GM23248 (cell line): ENCODE data around the gene ABR. TPM values are rescaled to one million over a fixed set of nuclear protein-coding genes. Genes with fewer than 3 reads are reported as not detected.
"Not testable (repeated sequence)": the region's sequence is repeated elsewhere in the genome, so short reads cannot be mapped to it uniquely, and the experiment has no call there.

Experiments used
- DNase-seq: peaks from one replicate; pipeline ENCODE4 v3.0.0-alpha.2; 2015
- H2AFZ ChIP-seq: fragments of 200-600 bp; sonication (generic); 2 replicates; pipeline ENCODE4 v1.6.1; 2016; ENCODE audit warnings: antibody characterized with exemption
- H3F3A ChIP-seq: fragments of 200-600 bp; sonication (generic); 2 replicates; pipeline ENCODE4 v1.6.1; 2016; ENCODE audit warnings: mild to moderate bottlenecking, antibody characterized with exemption, mixed run types; ENCODE audit not compliant: insufficient read depth
- H3K27ac ChIP-seq: fragments of 200-600 bp; sonication (generic); 2 replicates; pipeline ENCODE4 v1.5.1; 2016; ENCODE audit warnings: mild to moderate bottlenecking
- H3K27me3 ChIP-seq: fragments of 200-600 bp; sonication (generic); replicated peaks from 2 replicates; pipeline ENCODE4 v1.6.1; 2016; ENCODE audit warnings: mild to moderate bottlenecking; ENCODE audit not compliant: insufficient read depth
- H3K36me3 ChIP-seq: fragments of 200-600 bp; sonication (generic); 2 replicates; pipeline ENCODE4 v1.6.1; 2016; ENCODE audit warnings: low read depth, mild to moderate bottlenecking
- H3K4me1 ChIP-seq: fragments of 200-600 bp; sonication (generic); 2 replicates; pipeline ENCODE4 v1.6.1; 2016; ENCODE audit warnings: mild to moderate bottlenecking; ENCODE audit not compliant: insufficient read depth
- H3K4me2 ChIP-seq: fragments of 200-600 bp; sonication (generic); one replicate; pipeline ENCODE4 v1.6.1; 2016; ENCODE audit warnings: mild to moderate bottlenecking; ENCODE audit not compliant: unreplicated experiment
- H3K4me3 ChIP-seq: fragments of 200-600 bp; sonication (generic); 2 replicates; pipeline ENCODE4 v1.5.1; 2016; ENCODE audit warnings: mild to moderate bottlenecking
- H3K79me2 ChIP-seq: fragments of 200-600 bp; sonication (generic); 2 replicates; pipeline ENCODE4 v1.6.1; 2016; ENCODE audit warnings: mild to moderate bottlenecking; ENCODE audit not compliant: insufficient read depth
- H3K9ac ChIP-seq: fragments of 200-600 bp; sonication (generic); 2 replicates; pipeline ENCODE4 v1.6.1; 2016; ENCODE audit warnings: mild to moderate bottlenecking
- H3K9me2 ChIP-seq: fragments of 200-600 bp; sonication (generic); 2 replicates; pipeline ENCODE4 v1.6.1; 2016; ENCODE audit warnings: mixed run types, mild to moderate bottlenecking, moderate library complexity; ENCODE audit not compliant: insufficient read depth
- H3K9me3 ChIP-seq: fragments of 200-600 bp; sonication (generic); one replicate; pipeline ENCODE4 v1.6.1; 2017; ENCODE audit warnings: low read depth
- H4K20me1 ChIP-seq: fragments of 200-600 bp; sonication (generic); 2 replicates; pipeline ENCODE4 v1.6.0; 2016; ENCODE audit not compliant: insufficient read depth
- EZH2 ChIP-seq: fragments of 200-600 bp; sonication (generic); IDR thresholded peaks from 2 replicates; pipeline ENCODE4 v1.6.1; 2018; ENCODE audit warnings: antibody characterized with exemption, mild to moderate bottlenecking; ENCODE audit not compliant: insufficient read depth, poor library complexity, severe bottlenecking
- EZH2phosphoT487 ChIP-seq: fragments of 200-600 bp; sonication (generic); IDR thresholded peaks from 2 replicates; pipeline ENCODE4 v1.6.1; 2018; ENCODE audit warnings: antibody characterized with exemption, moderate library complexity, mild to moderate bottlenecking, low read depth; ENCODE audit not compliant: insufficient read depth
- WGBS, 2 experiments: methylation state at CpG; one replicate each; pipeline ENCODE4 v1.1.6; 2015 to 2017; ENCODE audit warnings: low lambda C conversion rate in 2 of 2, low coverage in 1 of 2; ENCODE audit errors: missing lambda C conversion rate in 2 of 2; 5-methylcytosine and 5-hydroxymethylcytosine counted together
- in situ Hi-C: fragments of 300-500 bp; cut with MboI; formaldehyde crosslinking; loops from 2 replicates; pipeline ENCODE4 v1.15.0; 2020
- polyA plus RNA-seq: library from polyadenylated mRNA; unstranded; fragments of >200 nt; fragmentation: Nextera tagmentation; extraction: Ambion mirVana; gene quantifications from 2 replicates; pipeline ENCODE4 v1.2.1, GENCODE V29; 2016
- total RNA-seq: library from RNA; depleted of rRNA; stranded (reverse); fragments of >200 nt; shearing (Covaris generic); gene quantifications from 2 replicates; pipeline ENCODE4 v1.2.3, GENCODE V29; 2014

ABR gene
- total and polyA plus RNA-seq, 2 experiments from 2014 or later: 24.4 to 38.2 TPM

- Histone ChIP-seq H3K4me2 (peak overlapping the region; percentile 89), H3K27ac (no peak overlapping the region), H3K4me3 (no peak overlapping the region), H3K9ac (no peak overlapping the region), H3K9me2 (no peaks in the 10 kb centered on the region), H3K4me1 (peaks cover 11% of the 10 kb centered on the region; the same call in 1 of the 2 replicates), H3K79me2 (no peaks in the 10 kb centered on the region), H4K20me1 (no peaks in the 10 kb centered on the region), H2AFZ (no peak overlapping the region), H3K36me3 (no peaks in the 10 kb centered on the region), H3F3A (no peaks in the 10 kb centered on the region), H3K27me3 (no peaks in the 10 kb centered on the region), H3K9me3 (no peaks in the 10 kb centered on the region)
- TF ChIP-seq EZH2phosphoT487 (no peak), EZH2 (no peak)
- in situ Hi-C loops: no loop called here
- 69% methylated on average over 17 to 27 of the region's 27 CpGs for WGBS, 2 experiments
- no peak for DNase-seq
These were observed 55.7 kb downstream of the ABR start for GRCh38 chr17:1123921-1124715.

- Histone ChIP-seq H3F3A (no peaks in the 10 kb centered on the region), H2AFZ (no peak overlapping the region), H3K9ac (no peak overlapping the region), H3K9me2 (no peaks in the 10 kb centered on the region), H3K4me2 (no peak overlapping the region), H3K4me3 (no peak overlapping the region), H3K36me3 (no peaks in the 10 kb centered on the region), H3K27ac (no peak overlapping the region), H4K20me1 (no peaks in the 10 kb centered on the region), H3K9me3 (no peaks in the 10 kb centered on the region), H3K79me2 (no peaks in the 10 kb centered on the region), H3K4me1 (peaks cover 11% of the 10 kb centered on the region; the same call in 1 of the 2 replicates), H3K27me3 (no peaks in the 10 kb centered on the region)
- DNase-seq: no peak
- WGBS, 2 experiments: 62 to 63% methylated on average over 24 of the region's 24 CpGs
- TF ChIP-seq EZH2phosphoT487 (no peak), EZH2 (no peak)
- in situ Hi-C loops: no loop called here
These were observed 56.4 kb downstream of the ABR start for GRCh38 chr17:1123393-1123831.

- in situ Hi-C loops: no loop called here
- no peak for TF ChIP-seq EZH2
- no peak for TF ChIP-seq EZH2phosphoT487
- no peak overlapping the region for H3K4me2 ChIP-seq
These were observed 57.0 kb downstream of the ABR start for GRCh38 chr17:1122533-1123392.

GRCh38 chr17:1121442-1121817, 58.4 kb downstream of the ABR start:
- in situ Hi-C loops, H3K79me2 ChIP-seq, H3K9ac ChIP-seq, H3K27me3 ChIP-seq, H3K4me3 ChIP-seq, H3K9me2 ChIP-seq, DNase-seq, H3K9me3 ChIP-seq, H3F3A ChIP-seq, H4K20me1 ChIP-seq, H3K27ac ChIP-seq, H3K4me2 ChIP-seq, H2AFZ ChIP-seq, H3K36me3 ChIP-seq: not testable (repeated sequence)
- WGBS, 2 experiments: 96 to 100% methylated on average over 1 of the region's 1 CpG
- H3K4me1 ChIP-seq: peaks cover 11% of the 10 kb centered on the region; the same call in 1 of the 2 replicates

More at GRCh38 chr17:1122533-1123392, 57.0 kb downstream of the ABR start:
- Histone ChIP-seq H3K79me2 (no peaks in the 10 kb centered on the region), H3K9ac (no peak overlapping the region), H3K4me3 (no peak overlapping the region), H3F3A (no peaks in the 10 kb centered on the region), H3K36me3 (no peaks in the 10 kb centered on the region), H4K20me1 (no peaks in the 10 kb centered on the region), H3K4me1 (peaks cover 11% of the 10 kb centered on the region; the same call in 1 of the 2 replicates), H3K9me2 (no peaks in the 10 kb centered on the region), H3K27ac (no peak overlapping the region), H3K27me3 (no peaks in the 10 kb centered on the region), H2AFZ (no peak overlapping the region), H3K9me3 (no peaks in the 10 kb centered on the region)
- WGBS, 2 experiments: 23 to 24% methylated on average over 21 of the region's 21 CpGs
- peak; percentile 70 for DNase-seq
